GM23338 (cell line): ENCODE data around the gene GGN.

Experiments
- EZH2phosphoT487 ChIP-seq: fragments of 200-600 bp; sonication (generic); IDR thresholded peaks from one replicate; pipeline ENCODE4 v1.8.1; 2018; ENCODE audit warnings: antibody characterized with exemption; ENCODE audit not compliant: unreplicated experiment
- TF ChIP-seq, protein P1 (sequence below), 2 experiments: fragments of 200-600 bp in 1 of 2; sonication (generic) in 1 of 2; conservative IDR thresholded peaks; 2 replicates each; pipeline versions ENCODE4 v1.5.1 to v1.6.1; 2016 to 2017; ENCODE audit warnings: antibody characterized with exemption in 2 of 2, low read depth in 2 of 2, mild to moderate bottlenecking in 2 of 2, moderate library complexity in 1 of 2
- TF ChIP-seq, protein P2 (sequence below): fragments of 250-450 bp; sonication (Bioruptor Pico); IDR thresholded peaks from 2 replicates; pipeline ENCODE4 v1.5.0; 2020; ENCODE audit warnings: mild to moderate bottlenecking, moderate library complexity

DNA sequence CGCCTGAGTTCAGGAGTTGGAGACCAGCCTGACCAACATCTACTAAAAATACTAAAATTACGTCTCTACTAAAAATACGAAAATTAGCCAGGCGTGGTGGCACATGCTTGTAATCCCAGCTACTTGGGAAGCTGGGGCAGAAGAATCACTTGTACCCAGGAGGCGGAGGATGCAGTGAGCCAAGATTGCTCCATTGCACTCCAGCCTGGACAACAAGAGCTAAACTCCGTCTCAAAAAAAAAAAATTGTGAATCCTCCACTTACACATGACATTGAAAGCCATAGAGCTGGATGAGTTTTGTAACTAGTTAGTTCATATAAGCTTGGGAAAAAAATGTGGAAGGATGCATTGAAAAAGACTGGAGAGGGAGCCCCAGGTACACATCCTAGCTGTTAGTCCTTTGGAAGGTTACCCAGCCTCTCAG lies 13.9 kb downstream of the GGN start:
- TF ChIP-seq, protein P1, sequence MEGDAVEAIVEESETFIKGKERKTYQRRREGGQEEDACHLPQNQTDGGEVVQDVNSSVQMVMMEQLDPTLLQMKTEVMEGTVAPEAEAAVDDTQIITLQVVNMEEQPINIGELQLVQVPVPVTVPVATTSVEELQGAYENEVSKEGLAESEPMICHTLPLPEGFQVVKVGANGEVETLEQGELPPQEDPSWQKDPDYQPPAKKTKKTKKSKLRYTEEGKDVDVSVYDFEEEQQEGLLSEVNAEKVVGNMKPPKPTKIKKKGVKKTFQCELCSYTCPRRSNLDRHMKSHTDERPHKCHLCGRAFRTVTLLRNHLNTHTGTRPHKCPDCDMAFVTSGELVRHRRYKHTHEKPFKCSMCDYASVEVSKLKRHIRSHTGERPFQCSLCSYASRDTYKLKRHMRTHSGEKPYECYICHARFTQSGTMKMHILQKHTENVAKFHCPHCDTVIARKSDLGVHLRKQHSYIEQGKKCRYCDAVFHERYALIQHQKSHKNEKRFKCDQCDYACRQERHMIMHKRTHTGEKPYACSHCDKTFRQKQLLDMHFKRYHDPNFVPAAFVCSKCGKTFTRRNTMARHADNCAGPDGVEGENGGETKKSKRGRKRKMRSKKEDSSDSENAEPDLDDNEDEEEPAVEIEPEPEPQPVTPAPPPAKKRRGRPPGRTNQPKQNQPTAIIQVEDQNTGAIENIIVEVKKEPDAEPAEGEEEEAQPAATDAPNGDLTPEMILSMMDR (conservative IDR thresholded peaks at IDR 0.05; ENCODE audit: low read depth in 2 of 2) = no peak
- TF ChIP-seq EZH2phosphoT487 = no peak
- TF ChIP-seq, protein P2, sequence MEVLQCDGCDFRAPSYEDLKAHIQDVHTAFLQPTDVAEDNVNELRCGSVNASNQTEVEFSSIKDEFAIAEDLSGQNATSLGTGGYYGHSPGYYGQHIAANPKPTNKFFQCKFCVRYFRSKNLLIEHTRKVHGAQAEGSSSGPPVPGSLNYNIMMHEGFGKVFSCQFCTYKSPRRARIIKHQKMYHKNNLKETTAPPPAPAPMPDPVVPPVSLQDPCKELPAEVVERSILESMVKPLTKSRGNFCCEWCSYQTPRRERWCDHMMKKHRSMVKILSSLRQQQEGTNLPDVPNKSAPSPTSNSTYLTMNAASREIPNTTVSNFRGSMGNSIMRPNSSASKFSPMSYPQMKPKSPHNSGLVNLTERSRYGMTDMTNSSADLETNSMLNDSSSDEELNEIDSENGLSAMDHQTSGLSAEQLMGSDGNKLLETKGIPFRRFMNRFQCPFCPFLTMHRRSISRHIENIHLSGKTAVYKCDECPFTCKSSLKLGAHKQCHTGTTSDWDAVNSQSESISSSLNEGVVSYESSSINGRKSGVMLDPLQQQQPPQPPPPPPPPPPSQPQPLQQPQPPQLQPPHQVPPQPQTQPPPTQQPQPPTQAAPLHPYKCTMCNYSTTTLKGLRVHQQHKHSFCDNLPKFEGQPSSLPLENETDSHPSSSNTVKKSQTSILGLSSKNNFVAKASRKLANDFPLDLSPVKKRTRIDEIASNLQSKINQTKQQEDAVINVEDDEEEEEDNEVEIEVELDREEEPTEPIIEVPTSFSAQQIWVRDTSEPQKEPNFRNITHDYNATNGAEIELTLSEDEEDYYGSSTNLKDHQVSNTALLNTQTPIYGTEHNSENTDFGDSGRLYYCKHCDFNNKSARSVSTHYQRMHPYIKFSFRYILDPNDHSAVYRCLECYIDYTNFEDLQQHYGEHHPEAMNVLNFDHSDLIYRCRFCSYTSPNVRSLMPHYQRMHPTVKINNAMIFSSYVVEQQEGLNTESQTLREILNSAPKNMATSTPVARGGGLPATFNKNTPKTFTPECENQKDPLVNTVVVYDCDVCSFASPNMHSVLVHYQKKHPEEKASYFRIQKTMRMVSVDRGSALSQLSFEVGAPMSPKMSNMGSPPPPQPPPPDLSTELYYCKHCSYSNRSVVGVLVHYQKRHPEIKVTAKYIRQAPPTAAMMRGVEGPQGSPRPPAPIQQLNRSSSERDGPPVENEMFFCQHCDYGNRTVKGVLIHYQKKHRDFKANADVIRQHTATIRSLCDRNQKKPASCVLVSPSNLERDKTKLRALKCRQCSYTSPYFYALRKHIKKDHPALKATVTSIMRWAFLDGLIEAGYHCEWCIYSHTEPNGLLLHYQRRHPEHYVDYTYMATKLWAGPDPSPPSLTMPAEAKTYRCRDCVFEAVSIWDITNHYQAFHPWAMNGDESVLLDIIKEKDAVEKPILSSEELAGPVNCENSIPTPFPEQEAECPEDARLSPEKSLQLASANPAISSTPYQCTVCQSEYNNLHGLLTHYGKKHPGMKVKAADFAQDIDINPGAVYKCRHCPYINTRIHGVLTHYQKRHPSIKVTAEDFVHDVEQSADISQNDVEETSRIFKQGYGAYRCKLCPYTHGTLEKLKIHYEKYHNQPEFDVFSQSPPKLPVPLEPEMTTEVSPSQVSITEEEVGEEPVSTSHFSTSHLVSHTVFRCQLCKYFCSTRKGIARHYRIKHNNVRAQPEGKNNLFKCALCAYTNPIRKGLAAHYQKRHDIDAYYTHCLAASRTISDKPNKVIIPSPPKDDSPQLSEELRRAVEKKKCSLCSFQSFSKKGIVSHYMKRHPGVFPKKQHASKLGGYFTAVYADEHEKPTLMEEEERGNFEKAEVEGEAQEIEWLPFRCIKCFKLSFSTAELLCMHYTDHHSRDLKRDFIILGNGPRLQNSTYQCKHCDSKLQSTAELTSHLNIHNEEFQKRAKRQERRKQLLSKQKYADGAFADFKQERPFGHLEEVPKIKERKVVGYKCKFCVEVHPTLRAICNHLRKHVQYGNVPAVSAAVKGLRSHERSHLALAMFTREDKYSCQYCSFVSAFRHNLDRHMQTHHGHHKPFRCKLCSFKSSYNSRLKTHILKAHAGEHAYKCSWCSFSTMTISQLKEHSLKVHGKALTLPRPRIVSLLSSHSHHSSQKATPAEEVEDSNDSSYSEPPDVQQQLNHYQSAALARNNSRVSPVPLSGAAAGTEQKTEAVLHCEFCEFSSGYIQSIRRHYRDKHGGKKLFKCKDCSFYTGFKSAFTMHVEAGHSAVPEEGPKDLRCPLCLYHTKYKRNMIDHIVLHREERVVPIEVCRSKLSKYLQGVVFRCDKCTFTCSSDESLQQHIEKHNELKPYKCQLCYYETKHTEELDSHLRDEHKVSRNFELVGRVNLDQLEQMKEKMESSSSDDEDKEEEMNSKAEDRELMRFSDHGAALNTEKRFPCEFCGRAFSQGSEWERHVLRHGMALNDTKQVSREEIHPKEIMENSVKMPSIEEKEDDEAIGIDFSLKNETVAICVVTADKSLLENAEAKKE = no peak
